ENCODE measurements around the gene SLC16A12. TPM values are rescaled to one million over a fixed set of nuclear protein-coding genes. Genes with fewer than 3 reads are reported as not detected.

The SLC16A12 gene
- total and polyA plus RNA-seq, 4 donors = 0.03 to 10.7 (median 0.94) TPM

- TF ChIP-seq REST (IDR thresholded peaks at IDR 0.05) = no peak
- TF ChIP-seq FOXA1 (IDR thresholded peaks at IDR 0.05) = no peak
- TF ChIP-seq CTCF (IDR thresholded peaks at IDR 0.05; ENCODE audit: low read depth, low read length, missing input control) = no peak
- TF ChIP-seq GABPA (IDR thresholded peaks at IDR 0.05 in 1 of 2, conservative IDR thresholded peaks at IDR 0.05 in 1 of 2) = no peak
- TF ChIP-seq YY1 (IDR thresholded peaks at IDR 0.05) = no peak
- no peak for TF ChIP-seq RXRA (IDR thresholded peaks at IDR 0.05)
- TF ChIP-seq HNF4A (conservative IDR thresholded peaks at IDR 0.05) = no peak
- TF ChIP-seq NR2F2 (IDR thresholded peaks at IDR 0.05) = no peak
- no peak for TF ChIP-seq SP1 (IDR thresholded peaks at IDR 0.05)
- no peak for TF ChIP-seq JUND (IDR thresholded peaks at IDR 0.05)
- TF ChIP-seq ATF3 (IDR thresholded peaks at IDR 0.05) = no peak
- no peak for TF ChIP-seq FOXA2 (IDR thresholded peaks at IDR 0.05)
- no peak for TF ChIP-seq TAF1 (conservative IDR thresholded peaks at IDR 0.05)
- no peak for TF ChIP-seq MAX (IDR thresholded peaks at IDR 0.05)
- no peak for TF ChIP-seq HNF4G (IDR thresholded peaks at IDR 0.05)
- no peak for TF ChIP-seq RAD21 (IDR thresholded peaks at IDR 0.05)
- TF ChIP-seq ZBTB33 (IDR thresholded peaks at IDR 0.05) = no peak
- TF ChIP-seq EGR1 (IDR thresholded peaks at IDR 0.05; ENCODE audit: low read depth in 2 of 2) = no peak
- peak overlapping the region; percentile 51 to 57 for H3K27ac ChIP-seq (ENCODE audit: low read depth in 1 of 2, low read length in 2 of 2)
- peaks cover 7 to 43% (median 37%) of the 10 kb centered on the region in 4 donors for H3K4me1 ChIP-seq (ENCODE audit: control insufficient read depth in 4 of 4, insufficient read depth in 4 of 4, low read length in 3 of 4)
- H3K9ac ChIP-seq (ENCODE audit: low read depth in 1 of 2, low read length in 2 of 2) = no peak overlapping the region
- H3K9me3 ChIP-seq (ENCODE audit: control insufficient read depth in 4 of 4, low read length in 3 of 4) = no peaks in the 10 kb centered on the region
- H3K4me3 ChIP-seq (ENCODE audit: low read depth in 1 of 3, low read length in 3 of 3) = no peak overlapping the region
- no peak for DNase-seq (ENCODE audit: low spot score)
- no peaks in the 10 kb centered on the region for H3K36me3 ChIP-seq (ENCODE audit: control insufficient read depth in 4 of 4, insufficient read depth in 3 of 4, low read depth in 1 of 4, low read length in 3 of 4)
- no peaks in the 10 kb centered on the region for H3K27me3 ChIP-seq (ENCODE audit: control insufficient read depth in 4 of 4, insufficient read depth in 4 of 4, low read length in 3 of 4)
- WGBS = 54% methylated on average over 2 of the region's 2 CpGs
Measured at GRCh38 chr10:89470628-89471027, 64.8 kb downstream of the SLC16A12 start.

Data from liver (tissue), 9 donors.